GM19193 (cell line): ENCODE results near the gene FAM209B.

ENCODE experiments used
- POLR2A ChIP-seq: IDR thresholded peaks from 4 replicates; pipeline ENCODE4 v1.6.1; 2011; ENCODE audit not compliant: insufficient read depth, insufficient read length; ENCODE audit errors: extremely low read depth

FAM209B gene

DNA sequence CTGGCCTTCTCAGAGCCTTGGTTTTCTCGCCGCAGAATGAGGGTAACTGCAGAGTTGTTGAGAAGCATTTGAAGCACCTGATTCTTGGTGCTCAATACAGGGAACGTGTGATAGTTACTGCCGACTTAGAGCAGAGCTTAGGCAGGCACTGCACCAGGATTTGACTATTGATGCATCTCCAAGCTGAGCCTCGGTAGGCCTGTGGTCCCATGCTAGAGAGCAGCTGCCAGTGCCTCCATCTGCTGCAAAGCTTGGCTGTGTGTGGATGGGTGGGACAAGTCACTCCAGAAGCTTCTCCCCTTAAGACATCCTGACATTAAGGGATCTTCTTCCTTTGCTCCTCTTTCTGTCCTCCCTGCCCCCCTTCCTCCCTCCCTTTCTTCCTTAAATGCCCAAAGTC is 40.9 kb downstream of the FAM209B start:
- TF ChIP-seq POLR2A: no peak

DNA sequence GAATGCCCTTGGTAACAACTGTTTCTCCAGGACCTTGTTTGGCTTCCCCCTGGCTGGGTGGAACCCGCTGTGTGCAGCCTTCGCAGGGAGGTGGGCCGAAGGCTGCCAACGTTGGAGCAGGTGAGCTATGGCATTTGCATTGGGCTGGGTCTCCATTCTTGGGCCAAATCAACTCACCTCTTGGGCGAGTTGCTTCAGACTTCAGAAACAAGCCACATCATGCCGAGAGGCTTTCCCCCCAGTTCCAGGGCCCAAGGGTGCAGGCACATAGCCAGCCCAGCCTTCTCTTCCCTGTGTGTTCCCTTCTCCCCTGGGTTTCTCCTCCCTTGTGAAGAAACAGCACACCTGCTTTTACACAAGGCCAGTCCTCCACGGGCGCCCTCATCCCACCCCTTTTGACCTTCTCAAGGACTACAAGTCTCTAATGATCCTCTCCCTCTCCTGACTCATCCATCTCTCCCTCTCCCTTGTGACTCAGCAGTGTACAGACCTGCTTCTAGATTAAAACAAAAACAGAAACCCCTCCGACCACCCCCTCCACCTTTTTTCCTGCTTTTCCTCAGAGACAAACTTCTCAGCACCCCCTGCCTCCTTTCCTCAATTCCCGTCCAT is 41.6 kb downstream of the FAM209B start:
- TF ChIP-seq POLR2A: no peak

DNA sequence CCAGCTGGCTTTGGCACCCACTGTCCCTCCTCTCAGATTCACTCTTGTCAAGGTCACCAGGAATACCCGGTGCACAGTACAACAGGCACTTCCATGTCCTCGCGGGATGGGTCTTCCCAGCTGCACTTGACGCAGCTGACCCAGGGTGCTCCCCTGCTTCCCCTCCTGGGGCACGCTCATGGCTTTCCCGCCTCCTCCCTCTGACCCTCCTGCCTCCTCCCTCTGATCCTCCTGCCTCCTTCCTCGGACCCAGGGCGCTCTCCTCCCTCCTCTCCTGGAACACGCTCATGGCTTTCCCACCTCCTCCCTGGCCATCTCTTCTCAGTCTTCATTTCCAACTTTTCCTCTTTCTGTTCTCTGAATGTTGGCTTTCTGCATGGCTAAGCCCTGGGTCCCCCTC is 42.1 kb downstream of the FAM209B start:
- no peak for TF ChIP-seq POLR2A

DNA sequence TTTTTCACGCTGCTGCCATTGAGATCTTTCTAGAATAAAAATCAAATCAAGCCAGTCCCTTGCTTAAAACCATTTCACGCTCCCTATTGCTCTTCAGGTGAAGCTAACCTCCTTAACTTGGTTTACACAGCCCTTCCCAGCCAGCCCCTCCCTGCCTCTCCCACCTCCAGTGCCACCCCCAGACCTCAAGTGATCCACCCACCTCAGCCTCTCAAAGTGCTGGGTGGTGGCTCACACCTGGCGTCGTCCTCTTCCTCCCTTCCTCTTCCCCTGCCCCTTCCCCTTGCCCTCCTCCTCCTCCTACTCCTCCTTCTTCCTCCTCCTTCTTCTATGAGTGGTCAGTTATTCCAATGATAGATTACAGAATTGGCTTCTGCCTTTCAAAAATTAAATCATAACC is 42.9 kb downstream of the FAM209B start:
- no peak for TF ChIP-seq POLR2A

DNA sequence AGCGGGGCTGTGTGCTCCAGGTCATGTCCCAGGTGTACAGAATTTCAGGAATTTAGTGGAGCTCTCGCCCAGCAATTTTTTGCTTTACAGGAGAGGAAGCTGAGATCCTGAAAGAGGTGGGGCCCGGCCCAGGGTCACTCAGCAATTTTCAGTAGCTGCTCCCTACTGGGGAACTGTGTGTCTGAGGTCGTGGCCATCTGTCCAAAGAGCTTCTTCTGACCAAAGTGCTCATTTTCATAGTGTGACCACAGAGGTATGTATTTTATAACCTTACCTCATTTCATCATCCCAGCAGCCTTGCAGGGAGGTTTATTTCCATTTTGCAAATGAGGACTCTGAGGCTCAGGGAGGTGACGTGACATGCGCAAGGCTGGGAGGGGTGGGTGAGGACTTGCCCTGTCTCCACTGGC is 46.3 kb downstream of the FAM209B start:
- no peak for TF ChIP-seq POLR2A

DNA sequence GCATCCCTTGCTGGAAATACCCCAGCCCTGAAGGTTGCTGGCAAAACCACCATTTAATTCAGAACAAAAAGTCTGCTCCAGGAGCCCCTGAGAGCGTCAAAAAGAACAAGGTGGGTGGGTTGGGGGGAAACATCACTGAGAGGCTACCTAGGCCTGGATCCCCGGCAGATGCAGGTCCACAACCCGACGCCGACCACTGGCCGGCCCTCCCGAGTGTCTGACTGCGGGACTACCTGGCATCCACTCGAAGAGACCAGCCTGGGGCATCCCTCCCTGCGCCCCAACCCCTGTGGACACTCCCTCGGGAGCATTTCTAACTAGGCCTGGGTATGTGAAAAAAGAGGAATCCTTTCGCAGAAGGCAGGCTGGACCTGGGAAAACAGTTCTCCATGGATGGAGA is 47.2 kb downstream of the FAM209B start:
- no peak for TF ChIP-seq POLR2A

DNA sequence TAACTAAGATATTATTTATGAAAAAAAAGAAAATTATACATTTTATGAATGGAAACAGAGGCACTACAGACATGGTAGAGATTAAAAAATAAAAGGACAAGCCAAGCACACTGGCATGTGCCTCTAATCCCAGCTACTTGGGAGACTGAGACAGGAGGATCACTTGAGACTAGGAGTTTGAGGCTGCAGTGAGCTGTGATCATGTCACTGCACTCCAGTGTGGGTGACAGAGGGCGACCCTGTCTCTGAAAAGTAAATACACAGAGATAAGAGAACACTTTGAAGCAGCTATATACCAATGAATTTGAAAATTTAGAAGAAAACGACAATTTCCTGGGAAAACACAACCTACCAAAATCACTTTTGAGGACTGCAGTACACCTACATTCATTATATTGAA is 48.7 kb downstream of the FAM209B start:
- TF ChIP-seq POLR2A: no peak

DNA sequence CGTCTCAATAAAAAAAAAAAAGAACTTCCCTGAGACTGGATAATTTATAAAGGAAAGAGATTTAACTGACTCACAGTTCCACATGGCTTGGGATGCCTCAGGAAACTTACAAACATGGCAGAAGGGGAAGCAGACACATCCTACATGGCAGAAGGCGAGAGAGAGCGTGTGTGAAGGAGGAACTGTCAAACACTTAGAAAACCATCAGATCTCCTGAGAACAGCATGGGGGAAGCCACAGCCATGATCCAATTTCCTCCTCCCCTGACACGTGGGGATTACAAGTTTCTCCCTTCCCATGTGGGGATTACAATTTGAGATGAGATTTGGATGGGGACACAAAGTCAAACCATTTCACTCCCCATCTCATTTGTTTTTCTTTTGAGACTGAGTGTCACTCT is 49.5 kb downstream of the FAM209B start:
- no peak for TF ChIP-seq POLR2A

DNA sequence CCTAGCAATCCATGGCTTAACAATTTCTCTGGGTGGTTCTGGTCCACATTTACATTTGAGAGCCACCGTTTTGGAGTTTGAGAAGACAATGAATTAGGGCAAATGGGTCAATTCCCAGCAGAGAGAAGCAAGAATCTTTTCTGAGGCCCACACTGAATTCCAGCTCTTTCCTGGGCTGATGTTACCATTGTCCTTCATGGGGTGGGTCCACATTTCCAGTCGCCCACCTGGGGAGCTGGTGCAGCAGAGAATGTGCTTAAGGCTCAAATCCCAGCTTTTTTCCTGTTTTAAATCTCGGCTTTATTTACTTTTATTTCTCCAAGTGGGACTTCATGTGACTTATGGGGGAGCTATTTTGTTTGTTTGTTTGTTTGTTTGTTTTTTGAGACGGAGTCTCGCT is 51.9 kb downstream of the FAM209B start:
- TF ChIP-seq POLR2A: no peak
